HG03064 (cell line): ENCODE data around the gene CDCA7L.
"Not testable (repeated sequence)": the region's sequence is repeated elsewhere in the genome, so short reads cannot be mapped to it uniquely, and the experiment has no call there.

Source experiments
- ATAC-seq: cut with Tn5 transposase; IDR thresholded peaks from one replicate; pipeline ENCODE4 v1.9.1; 2021; ENCODE audit warnings: low read depth; ENCODE audit not compliant: unreplicated experiment

The CDCA7L gene

GRCh38 chr7:21944616-21945453 lies 864 bp downstream of the CDCA7L start:
- no peak for ATAC-seq

- ATAC-seq, result no peak
Observed at GRCh38 chr7:21943436-21943835, 2.3 kb downstream of the CDCA7L start.

- ATAC-seq, result no peak
Observed at GRCh38 chr7:21942955-21943354, 2.7 kb downstream of the CDCA7L start.

GRCh38 chr7:21941611-21942141 lies 4.0 kb downstream of the CDCA7L start:
- ATAC-seq, result no peak

GRCh38 chr7:21939858-21940372 lies 5.8 kb downstream of the CDCA7L start:
- ATAC-seq, result peak; percentile 17

GRCh38 chr7:21939136-21939857 lies 6.4 kb downstream of the CDCA7L start:
- ATAC-seq, result peak; percentile 59

- no peak for ATAC-seq
Observed at GRCh38 chr7:21938463-21938862, 7.2 kb downstream of the CDCA7L start.

GRCh38 chr7:21934808-21935207 lies 10.9 kb downstream of the CDCA7L start:
- ATAC-seq, result no peak

GRCh38 chr7:21933293-21933692 lies 12.4 kb downstream of the CDCA7L start:
- not testable (repeated sequence) for ATAC-seq

GRCh38 chr7:21927693-21928092 lies 18.0 kb downstream of the CDCA7L start:
- ATAC-seq, result no peak

GRCh38 chr7:21926448-21926847 lies 19.3 kb downstream of the CDCA7L start:
- ATAC-seq, result no peak

- ATAC-seq, result no peak
Observed at GRCh38 chr7:21923658-21924057, 22.0 kb downstream of the CDCA7L start.

GRCh38 chr7:21922605-21923004 lies 23.1 kb downstream of the CDCA7L start:
- no peak for ATAC-seq

- ATAC-seq, result no peak
Observed at GRCh38 chr7:21920936-21921335, 24.8 kb downstream of the CDCA7L start.

GRCh38 chr7:21918216-21918615 lies 27.5 kb downstream of the CDCA7L start:
- ATAC-seq, result no peak

GRCh38 chr7:21916629-21917028 lies 29.1 kb downstream of the CDCA7L start:
- no peak for ATAC-seq

GRCh38 chr7:21916176-21916575 lies 29.5 kb downstream of the CDCA7L start:
- ATAC-seq, result no peak

GRCh38 chr7:21915140-21915539 lies 30.6 kb downstream of the CDCA7L start:
- no peak for ATAC-seq

- ATAC-seq, result no peak
Observed at GRCh38 chr7:21914671-21915070, 31.0 kb downstream of the CDCA7L start.

GRCh38 chr7:21912931-21913780 lies 32.5 kb downstream of the CDCA7L start:
- no peak for ATAC-seq
